KOPT-K1 (cell line): ENCODE results near the gene KCNC3.

Experiments
- H3K27ac ChIP-seq: fragments of 200-600 bp; sonication (generic); 2 replicates; pipeline ENCODE4 v1.5.1; 2016; ENCODE audit warnings: antibody characterized with exemption, mild to moderate bottlenecking, low read depth, low read length; ENCODE audit not compliant: poor library complexity, severe bottlenecking
- H3K36me3 ChIP-seq: fragments of 200-600 bp; sonication (generic); 2 replicates; pipeline ENCODE4 v1.5.1; 2017; ENCODE audit warnings: antibody characterized with exemption, mild to moderate bottlenecking, low read length, moderate library complexity; ENCODE audit not compliant: insufficient read depth
- H3K9me3 ChIP-seq: fragments of 200-600 bp; sonication (generic); 2 replicates; pipeline ENCODE4 v1.5.1; 2017; ENCODE audit warnings: antibody characterized with exemption, low read length, mild to moderate bottlenecking; ENCODE audit not compliant: insufficient read depth, poor library complexity, severe bottlenecking

The KCNC3 gene

DNA sequence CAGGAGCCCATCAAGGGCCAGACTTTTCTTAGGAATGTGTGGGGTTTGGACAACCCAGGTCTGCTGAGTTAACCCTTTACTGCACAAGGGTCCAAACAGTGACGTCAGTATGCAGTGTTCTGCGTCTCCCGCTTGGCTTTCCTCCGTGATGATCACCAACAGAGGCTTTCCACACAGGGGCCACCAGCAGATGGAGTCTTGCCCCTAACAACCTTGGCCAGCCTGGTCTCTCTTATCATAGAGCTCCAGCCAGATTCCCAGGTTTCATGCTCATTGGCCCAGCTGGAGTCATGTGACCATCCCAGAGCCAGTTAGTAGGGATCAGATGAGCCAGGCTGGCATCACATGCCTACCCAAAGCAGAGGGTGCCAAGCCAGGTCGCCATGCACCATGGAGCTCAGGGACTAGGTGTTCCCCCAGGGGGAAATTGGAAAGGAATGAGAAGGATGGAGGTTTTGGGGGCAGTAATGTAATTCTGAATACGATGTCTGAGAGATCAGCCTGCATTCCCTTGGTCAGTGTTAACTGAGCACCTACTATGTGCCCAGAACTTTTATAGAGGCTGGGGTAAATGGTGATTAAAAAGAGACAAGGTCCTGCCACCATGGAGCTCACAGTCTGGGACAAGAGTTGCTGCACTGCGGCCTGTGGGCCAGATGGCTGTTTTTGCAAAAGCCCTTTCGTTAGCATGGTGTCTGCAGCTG lies 64.5 kb downstream of the KCNC3 start:
- Histone ChIP-seq H3K9me3 (no peaks in the 10 kb centered on the region), H3K36me3 (no peaks in the 10 kb centered on the region), H3K27ac (no peak overlapping the region)

DNA sequence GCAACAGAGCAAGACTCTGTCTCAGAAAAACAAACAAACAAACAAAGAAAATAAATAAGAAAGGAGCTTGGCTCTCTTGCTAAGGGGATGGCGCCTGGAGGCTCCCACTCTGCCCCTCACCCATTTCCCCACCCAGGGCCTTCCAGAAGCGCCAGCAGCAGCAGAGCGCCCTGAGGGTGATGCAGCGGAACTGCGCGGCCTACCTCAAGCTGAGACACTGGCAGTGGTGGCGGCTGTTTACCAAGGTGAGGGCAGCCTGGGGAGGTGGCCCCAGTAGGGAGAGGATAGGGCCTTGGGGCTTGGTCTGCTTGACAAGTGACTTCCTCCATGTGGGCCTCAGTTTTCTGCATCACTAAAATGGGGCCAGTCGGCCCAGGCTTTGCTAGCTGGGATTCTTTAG lies 66.0 kb downstream of the KCNC3 start:
- H3K9me3 ChIP-seq = no peaks in the 10 kb centered on the region
- H3K36me3 ChIP-seq = no peaks in the 10 kb centered on the region
- no peak overlapping the region for H3K27ac ChIP-seq
